A549 (cell line): ENCODE data around the gene MGAT5. TPM values are rescaled to one million over a fixed set of nuclear protein-coding genes. Genes with fewer than 3 reads are reported as not detected.

Experiments
- ATAC-seq, 2 experiments: fragments of 200-7000 bp in 1 of 2; fragments of >200 bp in 1 of 2; cut with Nextera tagmentation in 1 of 2; cut with Tn5 transposase in 1 of 2; 3 replicates each; pipeline versions ENCODE4 v1.8.0 to v1.9.1; 2018 to 2020; ENCODE audit warnings: mild to moderate bottlenecking in 1 of 2, moderate library complexity in 1 of 2
- CTCF ChIA-PET: fragments of 300-600 bp; sonication (Branson Sonifier 250); formaldehyde crosslinking; extraction: SDS; loops from one replicate; lab custom pipeline; 2021; ENCODE audit warnings: antibody characterized with exemption, inconsistent platforms; lab: Yijun Ruan, JAX
- POLR2A ChIA-PET: fragments of 350-600 bp; formaldehyde crosslinking; extraction: SDS; loops from one replicate; lab custom pipeline; 2021; ENCODE audit warnings: antibody characterized with exemption, inconsistent platforms; lab: Yijun Ruan, JAX
- DNase-seq, 2 experiments: peaks; one replicate each; pipeline versions ENCODE4 v3.0.0 to v3.0.0-alpha.2; 2011 to 2016; ENCODE audit warnings: low read depth in 1 of 2, low spot score in 1 of 2
- FAIRE-seq: peaks from 2 replicates; lab custom pipeline; 2011; peaks lifted over from hg19 to GRCh38; lab: Jason Lieb, UNC
- H3K27ac ChIP-seq, 2 experiments: fragments of >200 bp; sonication (Bioruptor Twin); formaldehyde crosslinking; 3 replicates each; pipeline ENCODE4 v1.5.1; 2016 to 2017
- H3K4me1 ChIP-seq: fragments of >200 bp; sonication (Bioruptor Twin); formaldehyde crosslinking; 3 replicates; pipeline ENCODE4 v1.6.1; 2016
- H3K4me2 ChIP-seq: fragments of >200 bp; sonication (Bioruptor Twin); formaldehyde crosslinking; 3 replicates; pipeline ENCODE4 v1.6.1; 2016
- H3K4me3 ChIP-seq: fragments of >200 bp; sonication (Bioruptor Twin); formaldehyde crosslinking; 3 replicates; pipeline ENCODE4 v1.5.1; 2016
- H3K9me3 ChIP-seq: fragments of >200 bp; sonication (Bioruptor Twin); formaldehyde crosslinking; 3 replicates; pipeline ENCODE4 v1.6.1; 2016
- BHLHE40 ChIP-seq: IDR thresholded peaks from 2 replicates; pipeline ENCODE4 v1.6.1; 2012; ENCODE audit warnings: low read depth, low read length, inconsistent platforms
- CHD2 ChIP-seq: fragments of 150-350 bp; IDR thresholded peaks from 2 replicates; pipeline ENCODE4 v1.6.1; 2014; ENCODE audit warnings: low read length; ENCODE audit not compliant: partially characterized antibody
- ELK1 ChIP-seq: fragments of 150-350 bp; IDR thresholded peaks from 2 replicates; pipeline ENCODE4 v1.6.1; 2014; ENCODE audit warnings: low read depth, mild to moderate bottlenecking, low read length
- ESRRA ChIP-seq: fragments of 150-350 bp; IDR thresholded peaks from 2 replicates; pipeline ENCODE4 v1.6.1; 2014; ENCODE audit warnings: mild to moderate bottlenecking, low read length, borderline replicate concordance
- FOXS1 ChIP-seq: fragments of 250-450 bp; sonication (Bioruptor Pico); IDR thresholded peaks from 2 replicates; pipeline ENCODE4 v1.5.0; 2020; ENCODE audit warnings: mild to moderate bottlenecking, moderate library complexity
- HDAC2 ChIP-seq: fragments of 200-600 bp; sonication (generic); IDR thresholded peaks from 2 replicates; pipeline ENCODE4 v1.6.1; 2016
- HOXB5 ChIP-seq: fragments of 250-450 bp; sonication (Bioruptor Pico); IDR thresholded peaks from 2 replicates; pipeline ENCODE4 v1.5.0; 2020; ENCODE audit warnings: mild to moderate bottlenecking, moderate library complexity
- JUN ChIP-seq, 2 experiments: fragments of >200 bp; sonication (Bioruptor Twin); formaldehyde crosslinking; IDR thresholded peaks; 2 replicates in 1 of 2; 3 replicates in 1 of 2; pipeline ENCODE4 v1.6.1; 2016 to 2017
- KDM1A ChIP-seq: fragments of 200-600 bp; sonication (generic); IDR thresholded peaks from 2 replicates; pipeline ENCODE4 v1.6.1; 2016; ENCODE audit warnings: low read depth, mild to moderate bottlenecking
- KDM5A ChIP-seq: fragments of 200-600 bp; sonication (generic); IDR thresholded peaks from 2 replicates; pipeline ENCODE4 v1.6.1; 2016; ENCODE audit warnings: antibody characterized with exemption, mild to moderate bottlenecking
- MAFK ChIP-seq: fragments of 450-650 bp; IDR thresholded peaks from 2 replicates; pipeline ENCODE4 v1.6.1; 2014; ENCODE audit not compliant: partially characterized antibody
- MAZ ChIP-seq: fragments of 150-350 bp; IDR thresholded peaks from 2 replicates; pipeline ENCODE4 v1.6.1; 2014; ENCODE audit warnings: antibody characterized with exemption, low read depth, low read length, borderline replicate concordance
- MYC ChIP-seq: IDR thresholded peaks from 2 replicates; pipeline ENCODE4 v1.6.1; 2012; ENCODE audit warnings: mild to moderate bottlenecking, inconsistent platforms, low read length, improper control_type of control experiment, borderline replicate concordance
- NFE2L2 ChIP-seq: fragments of 150-350 bp; conservative IDR thresholded peaks from 2 replicates; pipeline ENCODE4 v1.6.1; 2014; ENCODE audit warnings: low read length
- RAD21 ChIP-seq, 2 experiments: fragments of >200 bp in 1 of 2; sonication (Bioruptor Twin) in 1 of 2; formaldehyde crosslinking in 1 of 2; IDR thresholded peaks in 1 of 2; conservative IDR thresholded peaks in 1 of 2; 2 replicates in 1 of 2; 3 replicates in 1 of 2; pipeline ENCODE4 v1.6.1; 2012 to 2018; ENCODE audit warnings: inconsistent platforms in 1 of 2
- RARB ChIP-seq: fragments of 250-450 bp; sonication (Bioruptor Pico); IDR thresholded peaks from 2 replicates; pipeline ENCODE4 v1.8.0; 2021; ENCODE audit warnings: mild to moderate bottlenecking, moderate library complexity
- RFX5 ChIP-seq: fragments of 450-650 bp; IDR thresholded peaks from 2 replicates; pipeline ENCODE4 v1.7.1; 2014; ENCODE audit warnings: antibody characterized with exemption, mild to moderate bottlenecking, moderate library complexity
- TP53 ChIP-seq: fragments of 250-450 bp; sonication (Bioruptor Pico); IDR thresholded peaks from 2 replicates; pipeline ENCODE4 v1.5.0; 2021; ENCODE audit warnings: mild to moderate bottlenecking, moderate library complexity
- ZSCAN20 ChIP-seq: fragments of 250-450 bp; sonication (Bioruptor Pico); IDR thresholded peaks from 2 replicates; pipeline ENCODE4 v1.8.0; 2022; ENCODE audit warnings: mild to moderate bottlenecking, moderate library complexity
- WGBS: methylation state at CpG from one replicate; pipeline ENCODE4 v1.1.6; 2017; ENCODE audit errors: missing lambda C conversion rate; 5-methylcytosine and 5-hydroxymethylcytosine counted together
- polyA plus RNA-seq, 4 experiments: library from polyadenylated mRNA; depleted of rRNA in 3 of 4; stranded (reverse); fragments of >200 nt; fragmentation: RNase III in 1 of 4; extraction: RNeasy Plus Mini Kit Qiagen cat#74134 plus additional on column Dnase treatment in 1 of 4; gene quantifications; 2 replicates in 3 of 4; 3 replicates in 1 of 4; pipeline ENCODE4 v1.2.3, GENCODE V29; 2011 to 2017
- TF ChIP-seq, protein P1 (sequence below): fragments of 200-600 bp; sonication (generic); IDR thresholded peaks from 2 replicates; pipeline ENCODE4 v1.6.1; 2016; ENCODE audit warnings: antibody characterized with exemption, mild to moderate bottlenecking, moderate library complexity

MGAT5 gene
- polyA plus RNA-seq, 2 of the 4 experiments (the other 2 are of a cell fraction), result 13.2 to 17.1 TPM

GRCh38 chr2:134212746-134213145 is 41.1 kb upstream of the MGAT5 start:
- H3K9me3 ChIP-seq, result no peaks in the 10 kb centered on the region
- CTCF ChIA-PET, result no interaction called here
- H3K4me3 ChIP-seq, result no peak overlapping the region
- TF ChIP-seq MAZ (no peak), RARB (CRISPR knock-in tag) (no peak), KDM5A (no peak)
- H3K4me1 ChIP-seq, result no peaks in the 10 kb centered on the region
- H3K4me2 ChIP-seq, result no peak overlapping the region
- WGBS, result 93% methylated on average over 3 of the region's 3 CpGs
- no peak for FAIRE-seq
- DNase-seq, result no peak
- H3K27ac ChIP-seq, result no peak overlapping the region
- ATAC-seq, result no peak
- POLR2A ChIA-PET, result no interaction called here

GRCh38 chr2:134216152-134216829 is 37.6 kb upstream of the MGAT5 start:
- H3K9me3 ChIP-seq, result no peaks in the 10 kb centered on the region
- no peak overlapping the region for H3K4me2 ChIP-seq
- H3K4me3 ChIP-seq, result no peak overlapping the region
- H3K27ac ChIP-seq, result no peak overlapping the region
- FAIRE-seq (no peak), ATAC-seq (no peak), DNase-seq (no peak)
- H3K4me1 ChIP-seq, result no peaks in the 10 kb centered on the region
- ChIA-PET CTCF (interaction anchor here (1.0 to 2.8 kb wide), 3 partner anchors 9 to 196 kb away, joined by 3 to 22 read pairs (median 6); no protein-coding TSS in a partner anchor), POLR2A (no interaction called here)
- TF ChIP-seq ZSCAN20 (CRISPR knock-in tag) (no peak), NFE2L2 (no peak), CHD2 (no peak), ELK1 (no peak), HDAC2 (no peak), JUN (IDR thresholded peaks at IDR 0.05) (no peak), RFX5 (no peak), HOXB5 (CRISPR knock-in tag) (no peak), KDM1A (no peak), TP53 (CRISPR knock-in tag) (no peak), BHLHE40 (no peak), ESRRA (no peak), RAD21 (conservative IDR thresholded peaks at IDR 0.05 in 1 of 2, IDR thresholded peaks at IDR 0.05 in 1 of 2) (no peak), FOXS1 (no peak), MYC (no peak), MAFK (no peak)
- TF ChIP-seq, protein P1, sequence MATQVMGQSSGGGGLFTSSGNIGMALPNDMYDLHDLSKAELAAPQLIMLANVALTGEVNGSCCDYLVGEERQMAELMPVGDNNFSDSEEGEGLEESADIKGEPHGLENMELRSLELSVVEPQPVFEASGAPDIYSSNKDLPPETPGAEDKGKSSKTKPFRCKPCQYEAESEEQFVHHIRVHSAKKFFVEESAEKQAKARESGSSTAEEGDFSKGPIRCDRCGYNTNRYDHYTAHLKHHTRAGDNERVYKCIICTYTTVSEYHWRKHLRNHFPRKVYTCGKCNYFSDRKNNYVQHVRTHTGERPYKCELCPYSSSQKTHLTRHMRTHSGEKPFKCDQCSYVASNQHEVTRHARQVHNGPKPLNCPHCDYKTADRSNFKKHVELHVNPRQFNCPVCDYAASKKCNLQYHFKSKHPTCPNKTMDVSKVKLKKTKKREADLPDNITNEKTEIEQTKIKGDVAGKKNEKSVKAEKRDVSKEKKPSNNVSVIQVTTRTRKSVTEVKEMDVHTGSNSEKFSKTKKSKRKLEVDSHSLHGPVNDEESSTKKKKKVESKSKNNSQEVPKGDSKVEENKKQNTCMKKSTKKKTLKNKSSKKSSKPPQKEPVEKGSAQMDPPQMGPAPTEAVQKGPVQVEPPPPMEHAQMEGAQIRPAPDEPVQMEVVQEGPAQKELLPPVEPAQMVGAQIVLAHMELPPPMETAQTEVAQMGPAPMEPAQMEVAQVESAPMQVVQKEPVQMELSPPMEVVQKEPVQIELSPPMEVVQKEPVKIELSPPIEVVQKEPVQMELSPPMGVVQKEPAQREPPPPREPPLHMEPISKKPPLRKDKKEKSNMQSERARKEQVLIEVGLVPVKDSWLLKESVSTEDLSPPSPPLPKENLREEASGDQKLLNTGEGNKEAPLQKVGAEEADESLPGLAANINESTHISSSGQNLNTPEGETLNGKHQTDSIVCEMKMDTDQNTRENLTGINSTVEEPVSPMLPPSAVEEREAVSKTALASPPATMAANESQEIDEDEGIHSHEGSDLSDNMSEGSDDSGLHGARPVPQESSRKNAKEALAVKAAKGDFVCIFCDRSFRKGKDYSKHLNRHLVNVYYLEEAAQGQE, result no peak
- WGBS, result 92% methylated on average over 8 of the region's 8 CpGs

- no peaks in the 10 kb centered on the region for H3K9me3 ChIP-seq
- H3K4me1 ChIP-seq, result no peaks in the 10 kb centered on the region
- 98% methylated on average over 2 of the region's 2 CpGs for WGBS
- no peak overlapping the region for H3K4me3 ChIP-seq
- no peak for FAIRE-seq
- DNase-seq, result no peak
- POLR2A ChIA-PET, result no interaction called here
- CTCF ChIA-PET, result interaction anchor here (0.9 to 2.0 kb wide), 2 partner anchors 10 to 20 kb away, joined by 3 to 8 read pairs; no protein-coding TSS in a partner anchor
- no peak overlapping the region for H3K27ac ChIP-seq
- no peak for TF ChIP-seq FOXS1
- ATAC-seq, result no peak
- H3K4me2 ChIP-seq, result no peak overlapping the region
These were observed 36.5 kb upstream of the MGAT5 start for GRCh38 chr2:134217351-134217750.
